BLaER1 (cell line): ENCODE data around the gene FAM107B.
A peak's percentile ranks its signal among the peaks of the same experiment; 100 is the strongest.

Source experiments
- H3K27ac ChIP-seq: shearing (Covaris generic); formaldehyde crosslinking; 2 replicates; pipeline ENCODE4 v1.8.1; 2022
- H3K27me3 ChIP-seq: shearing (Covaris generic); formaldehyde crosslinking; 2 replicates; pipeline ENCODE4 v1.8.1; 2022
- H3K36me3 ChIP-seq: shearing (Covaris generic); formaldehyde crosslinking; 2 replicates; pipeline ENCODE4 v1.8.1; 2022
- H3K4me1 ChIP-seq: shearing (Covaris generic); formaldehyde crosslinking; 2 replicates; pipeline ENCODE4 v1.8.1; 2022
- H3K4me2 ChIP-seq: shearing (Covaris generic); formaldehyde crosslinking; 2 replicates; pipeline ENCODE4 v1.8.1; 2022
- H3K4me3 ChIP-seq: shearing (Covaris generic); formaldehyde crosslinking; 2 replicates; pipeline ENCODE4 v1.8.1; 2022
- H3K9ac ChIP-seq: shearing (Covaris generic); formaldehyde crosslinking; 2 replicates; pipeline ENCODE4 v1.8.1; 2022
- H3K9me3 ChIP-seq: shearing (Covaris generic); formaldehyde crosslinking; 2 replicates; pipeline ENCODE4 v1.8.1; 2022
- H4K20me1 ChIP-seq: shearing (Covaris generic); formaldehyde crosslinking; 2 replicates; pipeline ENCODE4 v1.8.1; 2022
- Cebpa-rat ChIP-seq: shearing (Covaris generic); IDR thresholded peaks from 2 replicates; pipeline ENCODE4 v1.8.1; 2022

Gene FAM107B

GRCh38 chr10:14779001-14779651, 4.4 kb upstream of the FAM107B start:
- TF ChIP-seq Cebpa-rat, result no peak
- Histone ChIP-seq H3K27me3 (no peaks in the 10 kb centered on the region), H4K20me1 (no peaks in the 10 kb centered on the region), H3K4me3 (no peak overlapping the region), H3K9me3 (peaks cover 2% of the 10 kb centered on the region; the same call in 1 of the 2 replicates), H3K9ac (no peak overlapping the region), H3K4me1 (peaks cover 26% of the 10 kb centered on the region), H3K36me3 (no peaks in the 10 kb centered on the region), H3K4me2 (no peak overlapping the region), H3K27ac (no peak overlapping the region)

- Histone ChIP-seq H4K20me1 (no peaks in the 10 kb centered on the region), H3K4me3 (no peak overlapping the region), H3K9me3 (0 out of 2 replicates have a peak, but pooled peaks cover 3% of the 10 kb centered on the region), H3K4me1 (peaks cover 11% of the 10 kb centered on the region; the same call in 1 of the 2 replicates), H3K27ac (no peak overlapping the region), H3K4me2 (no peak overlapping the region), H3K36me3 (no peaks in the 10 kb centered on the region), H3K9ac (no peak overlapping the region), H3K27me3 (no peaks in the 10 kb centered on the region)
- TF ChIP-seq Cebpa-rat, result no peak
These were observed 1.8 kb upstream of the FAM107B start for GRCh38 chr10:14776546-14776945.

GRCh38 chr10:14775656-14776055, 959 bp upstream of the FAM107B start:
- Histone ChIP-seq H3K4me3 (no peak overlapping the region), H3K9ac (no peak overlapping the region), H3K9me3 (0 out of 2 replicates have a peak, but pooled peaks cover 3% of the 10 kb centered on the region), H3K4me2 (no peak overlapping the region), H3K27ac (no peak overlapping the region), H3K36me3 (no peaks in the 10 kb centered on the region), H3K27me3 (no peaks in the 10 kb centered on the region), H3K4me1 (0 out of 2 replicates have a peak, but pooled peaks cover 11% of the 10 kb centered on the region), H4K20me1 (no peaks in the 10 kb centered on the region)
- TF ChIP-seq Cebpa-rat, result no peak

- Histone ChIP-seq H4K20me1 (no peaks in the 10 kb centered on the region), H3K4me1 (0 out of 2 replicates have a peak, but pooled peaks cover 11% of the 10 kb centered on the region), H3K27me3 (no peaks in the 10 kb centered on the region), H3K36me3 (no peaks in the 10 kb centered on the region), H3K9ac (no peak overlapping the region), H3K4me2 (no peak overlapping the region), H3K27ac (no peak overlapping the region), H3K4me3 (no peak overlapping the region), H3K9me3 (0 out of 2 replicates have a peak, but pooled peaks cover 3% of the 10 kb centered on the region)
- TF ChIP-seq Cebpa-rat, result no peak
These were observed 500 bp downstream of the FAM107B start for GRCh38 chr10:14774214-14774580.

GRCh38 chr10:14773551-14774213, 1.0 kb downstream of the FAM107B start:
- H3K4me1 ChIP-seq, result 0 out of 2 replicates have a peak, but pooled peaks cover 6% of the 10 kb centered on the region
- no peaks in the 10 kb centered on the region for H4K20me1 ChIP-seq
- no peak overlapping the region for H3K4me3 ChIP-seq
- no peaks in the 10 kb centered on the region for H3K36me3 ChIP-seq
- H3K27me3 ChIP-seq, result no peaks in the 10 kb centered on the region
- H3K27ac ChIP-seq, result no peak overlapping the region
- no peak overlapping the region for H3K9ac ChIP-seq
- no peak overlapping the region for H3K4me2 ChIP-seq
- 0 out of 2 replicates have a peak, but pooled peaks cover 3% of the 10 kb centered on the region for H3K9me3 ChIP-seq
- TF ChIP-seq Cebpa-rat, result no peak

GRCh38 chr10:14772399-14772798, 2.3 kb downstream of the FAM107B start:
- H3K27me3 ChIP-seq, result no peaks in the 10 kb centered on the region
- H3K9me3 ChIP-seq, result 0 out of 2 replicates have a peak, but pooled peaks cover 3% of the 10 kb centered on the region
- TF ChIP-seq Cebpa-rat, result no peak
- H3K4me1 ChIP-seq, result no peaks in the 10 kb centered on the region
- no peaks in the 10 kb centered on the region for H4K20me1 ChIP-seq
- no peak overlapping the region for H3K9ac ChIP-seq
- no peaks in the 10 kb centered on the region for H3K36me3 ChIP-seq
- no peak overlapping the region for H3K27ac ChIP-seq
- no peak overlapping the region for H3K4me2 ChIP-seq
- H3K4me3 ChIP-seq, result no peak overlapping the region

- Histone ChIP-seq H3K4me2 (no peak overlapping the region), H3K27ac (no peak overlapping the region), H3K27me3 (no peaks in the 10 kb centered on the region), H3K9ac (no peak overlapping the region), H3K4me1 (no peaks in the 10 kb centered on the region), H3K36me3 (no peaks in the 10 kb centered on the region), H3K4me3 (no peak overlapping the region), H4K20me1 (no peaks in the 10 kb centered on the region), H3K9me3 (0 out of 2 replicates have a peak, but pooled peaks cover 3% of the 10 kb centered on the region)
- TF ChIP-seq Cebpa-rat, result no peak
These were observed 3.8 kb downstream of the FAM107B start for GRCh38 chr10:14770927-14771326.

- Histone ChIP-seq H3K9ac (no peak overlapping the region), H3K9me3 (no peaks in the 10 kb centered on the region), H4K20me1 (no peaks in the 10 kb centered on the region), H3K27me3 (no peaks in the 10 kb centered on the region), H3K4me2 (peak overlapping the region; percentile 51), H3K27ac (no peak overlapping the region), H3K4me3 (no peak overlapping the region), H3K36me3 (no peaks in the 10 kb centered on the region), H3K4me1 (peaks cover 44% of the 10 kb centered on the region)
- no peak for TF ChIP-seq Cebpa-rat
These were observed 13.3 kb downstream of the FAM107B start for GRCh38 chr10:14761372-14761771.

- TF ChIP-seq Cebpa-rat, result no peak
- Histone ChIP-seq H3K4me1 (peaks cover 44% of the 10 kb centered on the region), H3K9ac (no peak overlapping the region), H3K36me3 (no peaks in the 10 kb centered on the region), H3K4me2 (peak overlapping the region; percentile 52), H3K9me3 (no peaks in the 10 kb centered on the region), H3K4me3 (no peak overlapping the region), H3K27me3 (no peaks in the 10 kb centered on the region), H3K27ac (no peak overlapping the region), H4K20me1 (no peaks in the 10 kb centered on the region)
These were observed 15.6 kb downstream of the FAM107B start for GRCh38 chr10:14758994-14759664.

GRCh38 chr10:14758451-14758850, 16.2 kb downstream of the FAM107B start:
- no peaks in the 10 kb centered on the region for H3K9me3 ChIP-seq
- H3K4me2 ChIP-seq, result peak overlapping the region; percentile 52; the same call in 1 of the 2 replicates
- H3K27me3 ChIP-seq, result no peaks in the 10 kb centered on the region
- H3K36me3 ChIP-seq, result no peaks in the 10 kb centered on the region
- peaks cover 46% of the 10 kb centered on the region for H3K4me1 ChIP-seq
- H3K4me3 ChIP-seq, result no peak overlapping the region
- no peak overlapping the region for H3K9ac ChIP-seq
- no peaks in the 10 kb centered on the region for H4K20me1 ChIP-seq
- no peak for TF ChIP-seq Cebpa-rat
- H3K27ac ChIP-seq, result peak overlapping the region; percentile 30; the same call in 1 of the 2 replicates
